Trophoblast cell (in vitro differentiated cells and primary cell): ENCODE data around the gene EFNA5.

Experiments used
- DNase-seq, 2 donors: peaks; one replicate each; pipeline ENCODE4 v3.0.0-alpha.2; 2016
- H2AFZ ChIP-seq: 2 replicates; pipeline ENCODE4 v1.6.1; 2013; ENCODE audit warnings: low read length, moderate library complexity, mild to moderate bottlenecking; ENCODE audit not compliant: insufficient read depth, poor library complexity
- H2AK5ac ChIP-seq: 2 replicates; pipeline ENCODE4 v1.6.1; 2013; ENCODE audit warnings: mild to moderate bottlenecking, low read length
- H2BK120ac ChIP-seq: 2 replicates; pipeline ENCODE4 v1.6.1; 2013; ENCODE audit warnings: low read length, mild to moderate bottlenecking, moderate library complexity; ENCODE audit not compliant: insufficient read depth, poor library complexity
- H2BK12ac ChIP-seq: 2 replicates; pipeline ENCODE4 v1.6.1; 2013; ENCODE audit warnings: mild to moderate bottlenecking, low read length, moderate library complexity
- H2BK5ac ChIP-seq: 2 replicates; pipeline ENCODE4 v1.6.1; 2013; ENCODE audit warnings: low read length, low read depth, moderate library complexity, mild to moderate bottlenecking; ENCODE audit not compliant: poor library complexity
- H3K14ac ChIP-seq: 2 replicates; pipeline ENCODE4 v1.6.1; 2013; ENCODE audit warnings: mild to moderate bottlenecking, low read length
- H3K18ac ChIP-seq: 2 replicates; pipeline ENCODE4 v1.6.1; 2013; ENCODE audit warnings: mild to moderate bottlenecking, low read length
- H3K23ac ChIP-seq: 2 replicates; pipeline ENCODE4 v1.6.1; 2013; ENCODE audit warnings: low read length
- H3K27ac ChIP-seq: 2 replicates; pipeline ENCODE4 v1.5.1; 2013; ENCODE audit warnings: low read depth, mild to moderate bottlenecking, inconsistent platforms, low read length, moderate library complexity
- H3K27me3 ChIP-seq: 2 replicates; pipeline ENCODE4 v1.6.1; 2013; ENCODE audit warnings: inconsistent platforms, mild to moderate bottlenecking, low read length, moderate library complexity; ENCODE audit not compliant: insufficient read depth
- H3K36me3 ChIP-seq, 2 experiments: 1 replicate in 1 of 2; 2 replicates in 1 of 2; pipeline ENCODE4 v1.6.1; 2013; ENCODE audit warnings: low read length in 2 of 2, mild to moderate bottlenecking in 2 of 2, moderate library complexity in 1 of 2; ENCODE audit not compliant: insufficient read depth in 2 of 2, control insufficient read depth in 1 of 2
- H3K4ac ChIP-seq: 2 replicates; pipeline ENCODE4 v1.6.1; 2013; ENCODE audit warnings: low read depth, mild to moderate bottlenecking, low read length, moderate library complexity
- H3K4me1 ChIP-seq, 2 experiments: 1 replicate in 1 of 2; 2 replicates in 1 of 2; pipeline ENCODE4 v1.6.1; 2013; ENCODE audit warnings: low read length in 2 of 2, mild to moderate bottlenecking in 2 of 2, moderate library complexity in 1 of 2; ENCODE audit not compliant: insufficient read depth in 2 of 2, control insufficient read depth in 1 of 2
- H3K4me2 ChIP-seq: 2 replicates; pipeline ENCODE4 v1.6.1; 2013; ENCODE audit warnings: inconsistent platforms, mild to moderate bottlenecking, low read length, moderate library complexity
- H3K4me3 ChIP-seq: 2 replicates; pipeline ENCODE4 v1.5.1; 2013; ENCODE audit warnings: mild to moderate bottlenecking, low read depth, low read length, inconsistent platforms
- H3K79me1 ChIP-seq: one replicate; pipeline ENCODE4 v1.6.1; 2013; ENCODE audit warnings: low read length
- H3K79me2 ChIP-seq: 2 replicates; pipeline ENCODE4 v1.6.1; 2013; ENCODE audit warnings: low read length, mild to moderate bottlenecking; ENCODE audit not compliant: control insufficient read depth, insufficient read depth, poor library complexity
- H3K9ac ChIP-seq: 2 replicates; pipeline ENCODE4 v1.6.1; 2013; ENCODE audit warnings: mild to moderate bottlenecking, low read length
- H3K9me3 ChIP-seq: 2 replicates; pipeline ENCODE4 v1.6.1; 2013; ENCODE audit warnings: low read depth, mild to moderate bottlenecking, control low read depth, inconsistent platforms, low read length; ENCODE audit not compliant: insufficient read depth
- H4K12ac ChIP-seq: 2 replicates; pipeline ENCODE4 v1.6.1; 2013; ENCODE audit warnings: low read depth, mild to moderate bottlenecking, low read length, moderate library complexity
- H4K8ac ChIP-seq: 2 replicates; pipeline ENCODE4 v1.6.1; 2013; ENCODE audit warnings: low read depth, mild to moderate bottlenecking, low read length, moderate library complexity
- H4K91ac ChIP-seq: one replicate; pipeline ENCODE4 v1.6.1; 2013; ENCODE audit warnings: low read depth, mild to moderate bottlenecking, low read length, moderate library complexity
- WGBS: extraction: QIAGEN DNeasy Blood & Tissue Kit; methylation state at CpG from one replicate; pipeline ENCODE4 v1.1.7; 2013; ENCODE audit warnings: missing lambda C conversion rate; ENCODE audit not compliant: insufficient read length, insufficient coverage; ENCODE audit errors: extremely low coverage; 5-methylcytosine and 5-hydroxymethylcytosine counted together

The EFNA5 gene

GRCh38 chr5:107486489-107486888 is 184.2 kb downstream of the EFNA5 start:
- no peaks in the 10 kb centered on the region for H3K4me1 ChIP-seq
- H3K27ac ChIP-seq = no peak overlapping the region
- no peak overlapping the region for H3K4ac ChIP-seq
- H3K4me2 ChIP-seq = no peak overlapping the region
- no peaks in the 10 kb centered on the region for H3K9me3 ChIP-seq
- no peak overlapping the region for H3K18ac ChIP-seq
- DNase-seq = peak; percentile 48 to 61
- no peak overlapping the region for H2BK5ac ChIP-seq
- no peak overlapping the region for H4K8ac ChIP-seq
- no peak overlapping the region for H3K4me3 ChIP-seq
- no peak overlapping the region for H3K14ac ChIP-seq
- WGBS = no CpG with 5 or more reads among the region's 2 CpGs
- no peak overlapping the region for H2BK120ac ChIP-seq
- no peak overlapping the region for H2AK5ac ChIP-seq
- no peak overlapping the region for H4K91ac ChIP-seq
- H3K27me3 ChIP-seq = no peaks in the 10 kb centered on the region
- no peak overlapping the region for H3K23ac ChIP-seq
- H3K79me2 ChIP-seq = no peaks in the 10 kb centered on the region
- no peak overlapping the region for H4K12ac ChIP-seq
- H2AFZ ChIP-seq = no peak overlapping the region
- no peaks in the 10 kb centered on the region for H3K36me3 ChIP-seq
- H3K9ac ChIP-seq = no peak overlapping the region
- H2BK12ac ChIP-seq = no peak overlapping the region
- no peaks in the 10 kb centered on the region for H3K79me1 ChIP-seq

- no peak overlapping the region for H2BK5ac ChIP-seq
- no peak overlapping the region for H2BK120ac ChIP-seq
- H3K4ac ChIP-seq = no peak overlapping the region
These were observed 185.6 kb downstream of the EFNA5 start for GRCh38 chr5:107485184-107485583.

GRCh38 chr5:107484281-107484680 is 186.5 kb downstream of the EFNA5 start:
- no peak for DNase-seq
- Histone ChIP-seq H2BK120ac (no peak overlapping the region), H3K4ac (no peak overlapping the region), H3K9me3 (no peaks in the 10 kb centered on the region), H3K4me3 (no peak overlapping the region), H4K8ac (no peak overlapping the region), H3K27ac (no peak overlapping the region), H2BK5ac (no peak overlapping the region), H2BK12ac (no peak overlapping the region), H3K18ac (no peak overlapping the region), H3K4me2 (no peak overlapping the region), H3K9ac (no peak overlapping the region), H3K79me1 (no peaks in the 10 kb centered on the region), H3K14ac (no peak overlapping the region), H3K4me1 (no peaks in the 10 kb centered on the region), H3K79me2 (no peaks in the 10 kb centered on the region), H2AFZ (no peak overlapping the region), H4K91ac (no peak overlapping the region), H3K27me3 (no peaks in the 10 kb centered on the region), H2AK5ac (no peak overlapping the region), H3K23ac (no peak overlapping the region), H4K12ac (no peak overlapping the region), H3K36me3 (no peaks in the 10 kb centered on the region)
- no CpG with 5 or more reads among the region's 4 CpGs for WGBS

More at GRCh38 chr5:107485184-107485583, 185.6 kb downstream of the EFNA5 start:
- Histone ChIP-seq H3K4me1 (no peaks in the 10 kb centered on the region), H3K4me2 (no peak overlapping the region), H2BK12ac (no peak overlapping the region), H3K27me3 (no peaks in the 10 kb centered on the region), H2AFZ (no peak overlapping the region), H3K27ac (no peak overlapping the region), H3K14ac (no peak overlapping the region), H4K8ac (no peak overlapping the region), H3K9me3 (no peaks in the 10 kb centered on the region), H3K79me2 (no peaks in the 10 kb centered on the region), H3K36me3 (no peaks in the 10 kb centered on the region), H3K23ac (no peak overlapping the region), H3K79me1 (no peaks in the 10 kb centered on the region), H3K18ac (no peak overlapping the region), H3K9ac (no peak overlapping the region), H4K91ac (no peak overlapping the region), H3K4me3 (no peak overlapping the region), H4K12ac (no peak overlapping the region), H2AK5ac (no peak overlapping the region)
- no peak for DNase-seq

- H2BK5ac ChIP-seq = no peak overlapping the region
- no peaks in the 10 kb centered on the region for H3K36me3 ChIP-seq
- H3K4ac ChIP-seq = no peak overlapping the region
- H2BK120ac ChIP-seq = no peak overlapping the region
- H3K27ac ChIP-seq = no peak overlapping the region
- H4K91ac ChIP-seq = no peak overlapping the region
- H3K18ac ChIP-seq = no peak overlapping the region
- H4K12ac ChIP-seq = no peak overlapping the region
- no peak overlapping the region for H3K4me3 ChIP-seq
- no peaks in the 10 kb centered on the region for H3K79me2 ChIP-seq
- H3K9me3 ChIP-seq = no peaks in the 10 kb centered on the region
- H4K8ac ChIP-seq = no peak overlapping the region
- H3K27me3 ChIP-seq = no peaks in the 10 kb centered on the region
- H2AFZ ChIP-seq = no peak overlapping the region
- H3K79me1 ChIP-seq = no peaks in the 10 kb centered on the region
- H3K14ac ChIP-seq = no peak overlapping the region
- WGBS = no CpG with 5 or more reads among the region's 5 CpGs
- no peak overlapping the region for H3K23ac ChIP-seq
- DNase-seq = no peak
- no peak overlapping the region for H3K9ac ChIP-seq
- H3K4me1 ChIP-seq = no peaks in the 10 kb centered on the region
- no peak overlapping the region for H2AK5ac ChIP-seq
- H2BK12ac ChIP-seq = no peak overlapping the region
- H3K4me2 ChIP-seq = no peak overlapping the region
These were observed 187.3 kb downstream of the EFNA5 start for GRCh38 chr5:107483231-107484024.
